CD4-positive, alpha-beta memory T cell (primary cell): ENCODE data around the gene SPAG16. TPM values are rescaled to one million over a fixed set of nuclear protein-coding genes. Genes with fewer than 3 reads are reported as not detected.

Experiments
- CTCF ChIA-PET: fragments of 350-600 bp; sonication (Branson Sonifier 250); formaldehyde crosslinking; loops from one replicate; lab custom pipeline; 2021; ENCODE audit warnings: inconsistent platforms; ENCODE audit not compliant: partially characterized antibody; lab: Charles Lee
- POLR2A ChIA-PET: fragments of 350-600 bp; sonication (Branson Sonifier 250); formaldehyde crosslinking; loops from one replicate; lab custom pipeline; 2021; ENCODE audit not compliant: partially characterized antibody; lab: Charles Lee
- DNase-seq, 5 donors: peaks; one replicate each; pipeline versions ENCODE4 v3.0.0 to v3.0.0-alpha.2; 2020 to 2022; ENCODE audit warnings: mixed read lengths in 1 of 5
- H3K27ac ChIP-seq: one replicate; pipeline ENCODE4 v1.7.0; 2013; ENCODE audit warnings: low read depth, low read length
- H3K27me3 ChIP-seq: 2 replicates; pipeline ENCODE4 v1.7.0; 2013; ENCODE audit warnings: mild to moderate bottlenecking, low read length, moderate library complexity; ENCODE audit not compliant: insufficient read depth
- H3K36me3 ChIP-seq: 2 replicates; pipeline ENCODE4 v1.7.0; 2013; ENCODE audit warnings: mild to moderate bottlenecking, low read length, moderate library complexity; ENCODE audit not compliant: insufficient read depth
- H3K4me1 ChIP-seq: 2 replicates; pipeline ENCODE4 v1.7.0; 2013; ENCODE audit warnings: mild to moderate bottlenecking, low read length, moderate library complexity; ENCODE audit not compliant: insufficient read depth
- H3K4me3 ChIP-seq, 2 donors: one replicate each; pipeline ENCODE4 v1.7.0; 2013; ENCODE audit warnings: low read length in 2 of 2, mild to moderate bottlenecking in 1 of 2
- H3K9me3 ChIP-seq, 2 donors: one replicate each; pipeline ENCODE4 v1.7.0; 2013; ENCODE audit warnings: low read length in 2 of 2, control low read depth in 1 of 2; ENCODE audit not compliant: control insufficient read depth in 1 of 2
- H3K27ac Mint-ChIP-seq, 7 donors: one replicate each; pipeline ENCODE4 v1.8.0; 2020 to 2021; ENCODE audit warnings: mixed read lengths in 7 of 7, mild to moderate bottlenecking in 6 of 7, inconsistent platforms in 3 of 7, moderate library complexity in 3 of 7
- H3K27me3 Mint-ChIP-seq, 2 donors: one replicate each; pipeline ENCODE4 v1.8.0; 2020 to 2021; ENCODE audit warnings: mixed read lengths in 2 of 2
- H3K36me3 Mint-ChIP-seq, 2 donors: one replicate each; pipeline ENCODE4 v1.8.0; 2020 to 2021; ENCODE audit warnings: mixed read lengths in 2 of 2, inconsistent platforms in 1 of 2, mild to moderate bottlenecking in 1 of 2
- H3K4me1 Mint-ChIP-seq, 4 donors: one replicate each; pipeline ENCODE4 v1.8.0; 2020 to 2021; ENCODE audit warnings: mixed read lengths in 4 of 4, mild to moderate bottlenecking in 1 of 4
- H3K4me3 Mint-ChIP-seq, 8 donors: one replicate each; pipeline ENCODE4 v1.8.0; 2020 to 2021; ENCODE audit warnings: mixed read lengths in 8 of 8, mild to moderate bottlenecking in 7 of 8, moderate library complexity in 6 of 8, inconsistent platforms in 3 of 8
- H3K9me3 Mint-ChIP-seq, 8 donors: one replicate each; pipeline ENCODE4 v1.8.0; 2020 to 2021; ENCODE audit warnings: mixed read lengths in 8 of 8, mild to moderate bottlenecking in 5 of 8, inconsistent platforms in 3 of 8, moderate library complexity in 1 of 8
- intact Hi-C: fragments of 100-400 bp; cut with micrococcal nuclease; formaldehyde crosslinking; loops from one replicate; pipeline ENCODE4 v1.15.1; 2023
- polyA plus RNA-seq, 2 donors: library from polyadenylated mRNA; unstranded; fragments of 300-500 nt; fragmentation: Illumina TruSeq; gene quantifications; one replicate each; pipeline ENCODE4 v1.2.3, GENCODE V29; 2021
- total RNA-seq, 2 experiments: library from RNA; stranded (reverse); gene quantifications; one replicate each; pipeline ENCODE4 v1.2.3, GENCODE V29; 2021

Gene SPAG16
- total and polyA plus RNA-seq, 4 experiments from 2014 or later = 6.3 to 21.7 (median 11.2) TPM

GRCh38 chr2:213562539-213563180 is 278.4 kb downstream of the SPAG16 start:
- no peak overlapping the region for H3K27ac Mint-ChIP-seq
- Histone ChIP-seq H3K4me3 (no peak overlapping the region), H3K9me3 (no peaks in the 10 kb centered on the region), H3K27ac (no peak overlapping the region), H3K4me1 (no peaks in the 10 kb centered on the region), H3K36me3 (no peaks in the 10 kb centered on the region), H3K27me3 (no peaks in the 10 kb centered on the region)
- no peak overlapping the region for H3K4me3 Mint-ChIP-seq
- H3K27me3 Mint-ChIP-seq = no peaks in the 10 kb centered on the region
- intact Hi-C loops = no loop called here
- no peaks in the 10 kb centered on the region for H3K4me1 Mint-ChIP-seq
- no peak for DNase-seq
- H3K36me3 Mint-ChIP-seq = no peaks in the 10 kb centered on the region
- ChIA-PET CTCF (no interaction called here), POLR2A (no interaction called here)
- H3K9me3 Mint-ChIP-seq = peaks cover 0 to 7% (median 4%) of the 10 kb centered on the region in 8 donors

- no peak overlapping the region for H3K4me3 ChIP-seq
- H3K4me1 Mint-ChIP-seq = no peaks in the 10 kb centered on the region
- H3K4me1 ChIP-seq = no peaks in the 10 kb centered on the region
- intact Hi-C loops = no loop called here
- POLR2A ChIA-PET = no interaction called here
- peaks cover 0 to 6% (median 4%) of the 10 kb centered on the region in 8 donors for H3K9me3 Mint-ChIP-seq
- no peaks in the 10 kb centered on the region for H3K27me3 Mint-ChIP-seq
- H3K27ac Mint-ChIP-seq = no peak overlapping the region
- H3K36me3 Mint-ChIP-seq = no peaks in the 10 kb centered on the region
- no peak overlapping the region for H3K27ac ChIP-seq
- CTCF ChIA-PET = no interaction called here
- no peaks in the 10 kb centered on the region for H3K9me3 ChIP-seq
- H3K4me3 Mint-ChIP-seq = no peak overlapping the region
- H3K27me3 ChIP-seq = no peaks in the 10 kb centered on the region
- no peak for DNase-seq
- no peaks in the 10 kb centered on the region for H3K36me3 ChIP-seq
These were observed 282.6 kb downstream of the SPAG16 start for GRCh38 chr2:213566846-213567245.

GRCh38 chr2:213609570-213610170 is 325.4 kb downstream of the SPAG16 start:
- Histone ChIP-seq H3K9me3 (no peaks in the 10 kb centered on the region), H3K27me3 (no peaks in the 10 kb centered on the region), H3K4me1 (no peaks in the 10 kb centered on the region), H3K27ac (no peak overlapping the region), H3K36me3 (no peaks in the 10 kb centered on the region), H3K4me3 (no peak overlapping the region)
- POLR2A ChIA-PET = no interaction called here
- Mint-ChIP-seq H3K4me3 (no peak overlapping the region), H3K27me3 (no peaks in the 10 kb centered on the region), H3K36me3 (no peaks in the 10 kb centered on the region), H3K27ac (no peak overlapping the region), H3K4me1 (no peaks in the 10 kb centered on the region), H3K9me3 (peaks cover 0 to 6% (median 0%) of the 10 kb centered on the region in 8 donors)
- no peak for DNase-seq
- CTCF ChIA-PET = no interaction called here
- intact Hi-C loops = no loop called here

GRCh38 chr2:213627054-213627710 is 342.9 kb downstream of the SPAG16 start:
- no peaks in the 10 kb centered on the region for H3K36me3 ChIP-seq
- no peak overlapping the region for H3K27ac ChIP-seq
- ChIA-PET CTCF (no interaction called here), POLR2A (no interaction called here)
- no peak overlapping the region for H3K4me3 Mint-ChIP-seq
- H3K9me3 ChIP-seq = no peaks in the 10 kb centered on the region
- no peaks in the 10 kb centered on the region for H3K27me3 Mint-ChIP-seq
- H3K4me1 ChIP-seq = no peaks in the 10 kb centered on the region
- no peaks in the 10 kb centered on the region for H3K4me1 Mint-ChIP-seq
- H3K9me3 Mint-ChIP-seq = peaks cover 0 to 15% (median 3%) of the 10 kb centered on the region in 8 donors
- no peak overlapping the region for H3K4me3 ChIP-seq
- DNase-seq = no peak
- no peak overlapping the region for H3K27ac Mint-ChIP-seq
- H3K27me3 ChIP-seq = no peaks in the 10 kb centered on the region
- intact Hi-C loops = no loop called here
- no peaks in the 10 kb centered on the region for H3K36me3 Mint-ChIP-seq

GRCh38 chr2:213627835-213628460 is 343.7 kb downstream of the SPAG16 start:
- Mint-ChIP-seq H3K4me3 (no peak overlapping the region), H3K36me3 (no peaks in the 10 kb centered on the region), H3K4me1 (no peaks in the 10 kb centered on the region), H3K27ac (no peak overlapping the region), H3K9me3 (peaks cover 0 to 21% (median 9%) of the 10 kb centered on the region in 8 donors), H3K27me3 (no peaks in the 10 kb centered on the region)
- H3K27me3 ChIP-seq = no peaks in the 10 kb centered on the region
- ChIA-PET POLR2A (no interaction called here), CTCF (no interaction called here)
- no peaks in the 10 kb centered on the region for H3K4me1 ChIP-seq
- no peak for DNase-seq
- H3K4me3 ChIP-seq = no peak overlapping the region
- no peaks in the 10 kb centered on the region for H3K9me3 ChIP-seq
- H3K36me3 ChIP-seq = no peaks in the 10 kb centered on the region
- no peak overlapping the region for H3K27ac ChIP-seq
- intact Hi-C loops = no loop called here

GRCh38 chr2:213640738-213641425 is 356.6 kb downstream of the SPAG16 start:
- ChIA-PET CTCF (interaction anchor here (0.8 kb wide), 1 partner anchor 19 kb away, joined by 3 read pairs; no protein-coding TSS in a partner anchor), POLR2A (no interaction called here)
- no peaks in the 10 kb centered on the region for H3K4me1 ChIP-seq
- H3K4me3 ChIP-seq = no peak overlapping the region
- H3K27ac ChIP-seq = no peak overlapping the region
- H3K27me3 ChIP-seq = no peaks in the 10 kb centered on the region
- no peaks in the 10 kb centered on the region for H3K9me3 ChIP-seq
- H3K36me3 ChIP-seq = no peaks in the 10 kb centered on the region
- Mint-ChIP-seq H3K36me3 (no peaks in the 10 kb centered on the region), H3K27ac (no peak overlapping the region), H3K4me3 (no peak overlapping the region), H3K4me1 (no peaks in the 10 kb centered on the region), H3K27me3 (no peaks in the 10 kb centered on the region), H3K9me3 (peaks cover 0 to 16% (median 8%) of the 10 kb centered on the region in 8 donors)
- no peak for DNase-seq
- intact Hi-C loops = no loop called here

- Mint-ChIP-seq H3K4me1 (no peaks in the 10 kb centered on the region), H3K27ac (no peak overlapping the region), H3K36me3 (no peaks in the 10 kb centered on the region), H3K27me3 (no peaks in the 10 kb centered on the region), H3K9me3 (peaks cover 0 to 9% (median 2%) of the 10 kb centered on the region in 8 donors), H3K4me3 (no peak overlapping the region)
- intact Hi-C loops = no loop called here
- H3K9me3 ChIP-seq = no peaks in the 10 kb centered on the region
- H3K4me1 ChIP-seq = no peaks in the 10 kb centered on the region
- CTCF ChIA-PET = no interaction called here
- H3K4me3 ChIP-seq = no peak overlapping the region
- H3K36me3 ChIP-seq = no peaks in the 10 kb centered on the region
- POLR2A ChIA-PET = no interaction called here
- DNase-seq = no peak
- no peaks in the 10 kb centered on the region for H3K27me3 ChIP-seq
- no peak overlapping the region for H3K27ac ChIP-seq
These were observed 360.7 kb downstream of the SPAG16 start for GRCh38 chr2:213644926-213645325.
